GM18505 (cell line): ENCODE measurements around the gene AGAP1.

Experiments
- ATAC-seq: cut with Tn5 transposase; IDR thresholded peaks from one replicate; pipeline ENCODE4 v1.9.1; 2021; ENCODE audit not compliant: unreplicated experiment
- POLR2A ChIP-seq: IDR thresholded peaks from 4 replicates; pipeline ENCODE4 v1.6.1; 2011; ENCODE audit warnings: borderline replicate concordance; ENCODE audit not compliant: insufficient read depth, insufficient read length; ENCODE audit errors: extremely low read depth

The AGAP1 gene

GRCh38 chr2:235497096-235497495 lies 3.3 kb downstream of the AGAP1 start:
- TF ChIP-seq POLR2A, result no peak
- no peak for ATAC-seq

- no peak for TF ChIP-seq POLR2A
- no peak for ATAC-seq
Observed at GRCh38 chr2:235498541-235498940, 4.7 kb downstream of the AGAP1 start.

GRCh38 chr2:235498946-235499812 lies 5.3 kb downstream of the AGAP1 start:
- ATAC-seq, result no peak
- no peak for TF ChIP-seq POLR2A

GRCh38 chr2:235500110-235500760 lies 6.4 kb downstream of the AGAP1 start:
- no peak for ATAC-seq

GRCh38 chr2:235500761-235501672 lies 7.2 kb downstream of the AGAP1 start:
- ATAC-seq, result no peak
- TF ChIP-seq POLR2A, result no peak

More at GRCh38 chr2:235500110-235500760, 6.4 kb downstream of the AGAP1 start:
- TF ChIP-seq POLR2A, result no peak

GRCh38 chr2:235501673-235502031 lies 7.8 kb downstream of the AGAP1 start:
- ATAC-seq, result no peak
- no peak for TF ChIP-seq POLR2A

- no peak for ATAC-seq
- TF ChIP-seq POLR2A, result no peak
Observed at GRCh38 chr2:235502336-235502735, 8.5 kb downstream of the AGAP1 start.

GRCh38 chr2:235504441-235505180 lies 10.8 kb downstream of the AGAP1 start:
- TF ChIP-seq POLR2A, result no peak
- ATAC-seq, result no peak

- no peak for ATAC-seq
- TF ChIP-seq POLR2A, result no peak
Observed at GRCh38 chr2:235505181-235505741, 11.4 kb downstream of the AGAP1 start.

- ATAC-seq, result no peak
- TF ChIP-seq POLR2A, result no peak
Observed at GRCh38 chr2:235506291-235506996, 12.6 kb downstream of the AGAP1 start.

- ATAC-seq, result no peak
- TF ChIP-seq POLR2A, result no peak
Observed at GRCh38 chr2:235506997-235507615, 13.3 kb downstream of the AGAP1 start.
